Panc1 (cell line): ENCODE measurements around the gene CELF6. TPM values are rescaled to one million over a fixed set of nuclear protein-coding genes. Genes with fewer than 3 reads are reported as not detected.

Experiments
- ATAC-seq: fragments of 200-7000 bp; cut with Tn5 transposase; 2 replicates; pipeline ENCODE4 v1.9.1; 2020; ENCODE audit warnings: mild to moderate bottlenecking, moderate library complexity
- BruUV-seq: library from RNA; stranded (reverse); fragments of 400-500 nt; replicated peaks from 2 replicates; lab custom pipeline; 2021; lab: Mats Ljungman, UMichigan
- CTCF ChIA-PET: fragments of 300-600 bp; sonication (Branson Sonifier 250); formaldehyde crosslinking; loops from one replicate; lab custom pipeline; 2022; ENCODE audit warnings: antibody characterized with exemption; lab: Charles Lee
- POLR2A ChIA-PET: fragments of 300-600 bp; sonication (Branson Sonifier 250); formaldehyde crosslinking; loops from one replicate; lab custom pipeline; 2022; ENCODE audit warnings: antibody characterized with exemption; lab: Charles Lee
- DNase-seq: peaks from one replicate; pipeline ENCODE4 v3.0.0-alpha.2; 2010; ENCODE audit warnings: low read depth, low spot score
- H3K27ac ChIP-seq: 2 replicates; pipeline ENCODE4 v1.5.1; 2011; ENCODE audit warnings: mild to moderate bottlenecking, low read length, inconsistent platforms
- H3K27me3 ChIP-seq: fragments of 200-500 bp; sonication (Bioruptor generic); 2 replicates; pipeline ENCODE4 v1.6.0; 2014; ENCODE audit warnings: low read length, inconsistent platforms; ENCODE audit not compliant: control insufficient read depth, insufficient read depth
- H3K36me3 ChIP-seq: fragments of 200-500 bp; sonication (Bioruptor generic); 2 replicates; pipeline ENCODE4 v1.5.1; 2014; ENCODE audit warnings: inconsistent platforms, mild to moderate bottlenecking, low read length, moderate library complexity; ENCODE audit not compliant: control insufficient read depth, insufficient read depth
- H3K4me1 ChIP-seq: 2 replicates; pipeline ENCODE4 v1.5.1; 2011; ENCODE audit warnings: inconsistent platforms, mild to moderate bottlenecking, low read length, moderate library complexity; ENCODE audit not compliant: control insufficient read depth, insufficient read depth
- H3K4me3 ChIP-seq, 2 experiments: 2 replicates each; pipeline ENCODE4 v1.5.1; 2011 to 2012; ENCODE audit warnings: low read depth in 2 of 2, low read length in 2 of 2, mild to moderate bottlenecking in 2 of 2, inconsistent platforms in 1 of 2, moderate library complexity in 1 of 2
- H3K9me3 ChIP-seq: fragments of 200-500 bp; sonication (Bioruptor generic); 2 replicates; pipeline ENCODE4 v1.5.1; 2014; ENCODE audit warnings: low read depth, mild to moderate bottlenecking, inconsistent platforms, low read length, moderate library complexity; ENCODE audit not compliant: control insufficient read depth, insufficient read depth
- POLR2AphosphoS5 ChIP-seq: IDR thresholded peaks from 2 replicates; pipeline ENCODE4 v1.6.1; 2012; ENCODE audit warnings: mild to moderate bottlenecking, low read depth, low read length, moderate library complexity
- SIN3A ChIP-seq: IDR thresholded peaks from 2 replicates; pipeline ENCODE4 v1.6.1; 2012; ENCODE audit warnings: low read depth, mild to moderate bottlenecking, low read length, moderate library complexity, borderline replicate concordance; ENCODE audit not compliant: insufficient read depth
- TCF7L2 ChIP-seq: IDR thresholded peaks from 2 replicates; pipeline ENCODE4 v1.6.1; 2011; ENCODE audit warnings: mild to moderate bottlenecking, low read depth, low read length, inconsistent platforms
- in situ Hi-C: cut with HindIII; loops from 2 replicates; pipeline ENCODE4 v1.10.0; 2016; ENCODE audit warnings: low sequenced_read_pairs, low pct_unique_long_range_greater_than_20kb
- intact Hi-C: fragments of 100-400 bp; cut with micrococcal nuclease; formaldehyde crosslinking; loops from one replicate; pipeline ENCODE4 v1.10.0; 2022; ENCODE audit not compliant: unreplicated experiment
- total RNA-seq: library from RNA; stranded (reverse); gene quantifications from one replicate; pipeline ENCODE4 v1.2.1, GENCODE V29; 2021; ENCODE audit not compliant: unreplicated experiment
- TF ChIP-seq, protein P1 (sequence below): fragments of 450-650 bp; IDR thresholded peaks from 2 replicates; pipeline ENCODE4 v1.5.1; 2017; ENCODE audit warnings: mild to moderate bottlenecking
- TF ChIP-seq, protein P2 (sequence below), 2 experiments: IDR thresholded peaks; 2 replicates each; pipeline ENCODE4 v1.6.1; 2011 to 2012; ENCODE audit warnings: low read depth in 2 of 2, control low read depth in 1 of 2, low read length in 1 of 2, mild to moderate bottlenecking in 1 of 2, moderate library complexity in 1 of 2; ENCODE audit not compliant: insufficient read depth in 1 of 2

CELF6 gene
- total RNA-seq, 1 experiment from 2014 or later = not detected

DNA sequence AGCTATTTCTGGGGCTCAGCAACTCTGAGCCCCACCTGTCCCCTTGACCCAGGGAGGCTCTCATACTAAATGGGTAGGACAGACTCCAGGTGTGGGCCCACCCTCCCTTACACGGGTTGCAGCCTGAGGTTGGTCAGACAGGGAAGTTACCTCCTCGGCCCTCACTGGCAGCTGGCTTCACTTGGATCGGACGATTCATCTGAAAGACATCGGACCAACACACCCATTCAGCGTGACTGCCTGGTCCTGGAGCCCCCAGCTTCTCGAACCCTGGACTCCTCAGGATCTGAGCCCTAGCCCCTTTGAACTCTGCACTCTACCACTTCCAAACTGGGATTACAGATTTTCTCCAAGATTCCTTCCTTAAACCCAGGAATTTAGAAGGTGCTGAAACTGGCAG, 15.4 kb downstream of the CELF6 start:
- BruUV-seq = no TSS peak
- intact Hi-C loops = loop anchor here (5.0 kb wide), 1 partner anchor 433 kb away; no protein-coding TSS in a partner anchor
- ATAC-seq = no peak

DNA sequence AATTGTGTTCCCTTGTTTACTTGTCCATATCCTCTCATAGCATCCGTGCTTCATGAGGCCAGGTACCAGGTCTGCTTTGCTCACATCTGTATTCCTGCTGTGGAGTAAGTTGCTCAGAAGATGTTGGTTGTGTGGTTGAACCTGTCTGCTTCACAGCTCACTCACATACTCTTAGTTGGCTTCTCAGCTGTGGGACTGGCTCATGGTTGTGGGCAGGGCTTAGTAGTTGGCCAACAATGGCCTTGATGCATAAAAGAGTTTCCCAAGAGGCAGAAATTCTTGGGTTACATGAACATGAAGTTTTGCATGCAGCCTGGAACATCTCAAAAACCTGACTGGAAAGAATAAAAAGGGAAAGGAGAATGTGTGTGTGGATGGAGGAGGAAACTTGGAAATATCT, 17.0 kb downstream of the CELF6 start:
- in situ Hi-C loops (no loop called here), intact Hi-C loops (loop anchor here (5.0 kb wide), 1 partner anchor 434 kb away; no protein-coding TSS in a partner anchor)
- TF ChIP-seq, protein P1, sequence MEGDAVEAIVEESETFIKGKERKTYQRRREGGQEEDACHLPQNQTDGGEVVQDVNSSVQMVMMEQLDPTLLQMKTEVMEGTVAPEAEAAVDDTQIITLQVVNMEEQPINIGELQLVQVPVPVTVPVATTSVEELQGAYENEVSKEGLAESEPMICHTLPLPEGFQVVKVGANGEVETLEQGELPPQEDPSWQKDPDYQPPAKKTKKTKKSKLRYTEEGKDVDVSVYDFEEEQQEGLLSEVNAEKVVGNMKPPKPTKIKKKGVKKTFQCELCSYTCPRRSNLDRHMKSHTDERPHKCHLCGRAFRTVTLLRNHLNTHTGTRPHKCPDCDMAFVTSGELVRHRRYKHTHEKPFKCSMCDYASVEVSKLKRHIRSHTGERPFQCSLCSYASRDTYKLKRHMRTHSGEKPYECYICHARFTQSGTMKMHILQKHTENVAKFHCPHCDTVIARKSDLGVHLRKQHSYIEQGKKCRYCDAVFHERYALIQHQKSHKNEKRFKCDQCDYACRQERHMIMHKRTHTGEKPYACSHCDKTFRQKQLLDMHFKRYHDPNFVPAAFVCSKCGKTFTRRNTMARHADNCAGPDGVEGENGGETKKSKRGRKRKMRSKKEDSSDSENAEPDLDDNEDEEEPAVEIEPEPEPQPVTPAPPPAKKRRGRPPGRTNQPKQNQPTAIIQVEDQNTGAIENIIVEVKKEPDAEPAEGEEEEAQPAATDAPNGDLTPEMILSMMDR = no peak
- TF ChIP-seq, protein P2, sequence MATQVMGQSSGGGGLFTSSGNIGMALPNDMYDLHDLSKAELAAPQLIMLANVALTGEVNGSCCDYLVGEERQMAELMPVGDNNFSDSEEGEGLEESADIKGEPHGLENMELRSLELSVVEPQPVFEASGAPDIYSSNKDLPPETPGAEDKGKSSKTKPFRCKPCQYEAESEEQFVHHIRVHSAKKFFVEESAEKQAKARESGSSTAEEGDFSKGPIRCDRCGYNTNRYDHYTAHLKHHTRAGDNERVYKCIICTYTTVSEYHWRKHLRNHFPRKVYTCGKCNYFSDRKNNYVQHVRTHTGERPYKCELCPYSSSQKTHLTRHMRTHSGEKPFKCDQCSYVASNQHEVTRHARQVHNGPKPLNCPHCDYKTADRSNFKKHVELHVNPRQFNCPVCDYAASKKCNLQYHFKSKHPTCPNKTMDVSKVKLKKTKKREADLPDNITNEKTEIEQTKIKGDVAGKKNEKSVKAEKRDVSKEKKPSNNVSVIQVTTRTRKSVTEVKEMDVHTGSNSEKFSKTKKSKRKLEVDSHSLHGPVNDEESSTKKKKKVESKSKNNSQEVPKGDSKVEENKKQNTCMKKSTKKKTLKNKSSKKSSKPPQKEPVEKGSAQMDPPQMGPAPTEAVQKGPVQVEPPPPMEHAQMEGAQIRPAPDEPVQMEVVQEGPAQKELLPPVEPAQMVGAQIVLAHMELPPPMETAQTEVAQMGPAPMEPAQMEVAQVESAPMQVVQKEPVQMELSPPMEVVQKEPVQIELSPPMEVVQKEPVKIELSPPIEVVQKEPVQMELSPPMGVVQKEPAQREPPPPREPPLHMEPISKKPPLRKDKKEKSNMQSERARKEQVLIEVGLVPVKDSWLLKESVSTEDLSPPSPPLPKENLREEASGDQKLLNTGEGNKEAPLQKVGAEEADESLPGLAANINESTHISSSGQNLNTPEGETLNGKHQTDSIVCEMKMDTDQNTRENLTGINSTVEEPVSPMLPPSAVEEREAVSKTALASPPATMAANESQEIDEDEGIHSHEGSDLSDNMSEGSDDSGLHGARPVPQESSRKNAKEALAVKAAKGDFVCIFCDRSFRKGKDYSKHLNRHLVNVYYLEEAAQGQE (IDR thresholded peaks at IDR 0.05; ENCODE audit: insufficient read depth in 1 of 2, low read depth in 2 of 2, low read length in 1 of 2) = no peak
- TF ChIP-seq TCF7L2 = no peak
- TF ChIP-seq POLR2AphosphoS5 = no peak
- no peak for TF ChIP-seq SIN3A
- ChIA-PET CTCF (no interaction called here), POLR2A (no interaction called here)
- Histone ChIP-seq H3K27me3 (no peaks in the 10 kb centered on the region), H3K9me3 (no peaks in the 10 kb centered on the region), H3K4me1 (no peaks in the 10 kb centered on the region), H3K36me3 (no peaks in the 10 kb centered on the region), H3K27ac (no peak overlapping the region), H3K4me3 (no peak overlapping the region)
- BruUV-seq = no TSS peak
- DNase-seq (no peak), ATAC-seq (no peak)

More for the DNA sequence above, 15.4 kb downstream of the CELF6 start:
- no peaks in the 10 kb centered on the region; the same call in 1 of the 2 replicates for H3K27me3 ChIP-seq
- H3K27ac ChIP-seq = no peak overlapping the region
- no peaks in the 10 kb centered on the region for H3K4me1 ChIP-seq
- POLR2A ChIA-PET = no interaction called here
- no peaks in the 10 kb centered on the region for H3K36me3 ChIP-seq
- CTCF ChIA-PET = no interaction called here
- no peak overlapping the region for H3K4me3 ChIP-seq
- no peak for DNase-seq
- H3K9me3 ChIP-seq = no peaks in the 10 kb centered on the region
- in situ Hi-C loops = no loop called here
- TF ChIP-seq POLR2AphosphoS5 (no peak), SIN3A (no peak), TCF7L2 (no peak)
- TF ChIP-seq, protein P2 (IDR thresholded peaks at IDR 0.05; ENCODE audit: insufficient read depth in 1 of 2, low read depth in 2 of 2, low read length in 1 of 2) = no peak
- TF ChIP-seq, protein P1 = no peak
